ENCODE measurements around the gene PLCH1. TPM values are rescaled to one million over a fixed set of nuclear protein-coding genes. Genes with fewer than 3 reads are reported as not detected.

PLCH1 gene
- total and polyA plus RNA-seq, 10 of the 15 experiments (the other 5 are each of a cell fraction or from before 2014, with no cell fraction given) = 0.03 to 0.22 (median 0.04) TPM; not detected in 5

GRCh38 chr3:155670335-155670734 is 74.5 kb downstream of the PLCH1 start:
- no peaks in the 10 kb centered on the region for H3K4me1 ChIP-seq (ENCODE audit: control insufficient read depth, insufficient read depth, low read length)
- SMC1A ChIA-PET (ENCODE audit: uncharacterized antibody, unreplicated experiment) = interaction anchor here (0.8 kb wide), 1 partner anchor 22 kb away, joined by 3 read pairs; no protein-coding TSS in a partner anchor
- no TSS peak for BruUV-seq (replicated peaks)
- intact Hi-C loops (cut with micrococcal nuclease; ENCODE audit: unreplicated experiment) (no loop called here), in situ Hi-C loops (cut with MboI) (no loop called here)
- H3K27me3 ChIP-seq (replicated peaks in 1 of 2; ENCODE audit: control insufficient read depth in 2 of 2, insufficient read depth in 2 of 2, low read length in 1 of 2) = no peaks in the 10 kb centered on the region; a peak in 3 of 4 replicates
- POLR2A ChIA-PET = no interaction called here
- WGBS (ENCODE audit: insufficient coverage, insufficient replicate concordance, low lambda C conversion rate, missing lambda C conversion rate) = 25% methylated on average over 2 of the region's 2 CpGs
- no peak overlapping the region for H3K9ac ChIP-seq (ENCODE audit: control insufficient read depth, insufficient read depth, low read length)
- H3K4me2 ChIP-seq (ENCODE audit: control insufficient read depth, insufficient read depth) = no peak overlapping the region
- H2AFZ ChIP-seq (ENCODE audit: control insufficient read depth, low read depth, low read length) = no peak overlapping the region
- no peak for DNase-seq (ENCODE audit: low read depth, low spot score)
- no peak for FAIRE-seq
- H4K20me1 ChIP-seq (ENCODE audit: control insufficient read depth, insufficient read depth) = no peaks in the 10 kb centered on the region
- CTCF ChIA-PET = interaction anchor here (1.6 kb wide), 1 partner anchor 32 kb away, joined by 3 read pairs; no protein-coding TSS in a partner anchor
- no peak overlapping the region for H3K27ac ChIP-seq (ENCODE audit: control insufficient read depth, insufficient read depth)
- TF ChIP-seq USF2 (IDR thresholded peaks at IDR 0.05; ENCODE audit: borderline replicate concordance, low read depth, low read length) (no peak), EZH2 (IDR thresholded peaks at IDR 0.05; ENCODE audit: borderline replicate concordance, control insufficient read depth, low read depth, low read length) (no peak), SMC3 (IDR thresholded peaks at IDR 0.05; ENCODE audit: borderline replicate concordance, low read length) (no peak), POLR2AphosphoS2 (IDR thresholded peaks at IDR 0.05; ENCODE audit: low read depth, low read length) (no peak), KAT2A (conservative IDR thresholded peaks at IDR 0.05; ENCODE audit: control insufficient read depth, low read depth, low read length) (no peak), BCL3 (IDR thresholded peaks at IDR 0.05; ENCODE audit: borderline replicate concordance, insufficient read depth, low read depth, low read length, poor library complexity, severe bottlenecking) (no peak), HSF1 (IDR thresholded peaks at IDR 0.05; ENCODE audit: low read depth, low read length) (no peak), SMARCA5 (IDR thresholded peaks at IDR 0.05) (no peak), SRF (IDR thresholded peaks at IDR 0.05; ENCODE audit: low read depth in 2 of 2, low read length in 2 of 2) (no peak), PBX3 (IDR thresholded peaks at IDR 0.05; ENCODE audit: insufficient replicate concordance, low read depth, low read length) (no peak), LARP7 (IDR thresholded peaks at IDR 0.05) (no peak), ETV6 (conservative IDR thresholded peaks at IDR 0.05 in 1 of 2, IDR thresholded peaks at IDR 0.05 in 1 of 2; ENCODE audit: borderline replicate concordance in 1 of 2, low read depth in 1 of 2) (no peak), CREB1 (IDR thresholded peaks at IDR 0.05; ENCODE audit: low read depth) (no peak), ZSCAN29 (IDR thresholded peaks at IDR 0.05) (no peak), TCF7 (IDR thresholded peaks at IDR 0.05; ENCODE audit: borderline replicate concordance) (no peak), RELA (IDR thresholded peaks at IDR 0.05; ENCODE audit: borderline replicate concordance, partially characterized antibody) (no peak)
- H3K36me3 ChIP-seq (ENCODE audit: control insufficient read depth in 2 of 2, insufficient read depth in 2 of 2, low read length in 1 of 2) = no peaks in the 10 kb centered on the region
- ATAC-seq = no peak
- RAD21 ChIA-PET (ENCODE audit: unreplicated experiment) = no interaction called here
- H3K4me3 ChIP-seq = no peak overlapping the region
- H3K79me2 ChIP-seq (ENCODE audit: control insufficient read depth, insufficient read depth, low read length) = no peaks in the 10 kb centered on the region
- H3K9me3 ChIP-seq (replicated peaks; ENCODE audit: control insufficient read depth, insufficient read depth, low read length) = no peaks in the 10 kb centered on the region
